Omental fat pad (tissue), 4 donors: ENCODE measurements around the gene CACNA2D3. TPM values are rescaled to one million over a fixed set of nuclear protein-coding genes. Genes with fewer than 3 reads are reported as not detected.

Experiments
- ATAC-seq: fragments of 150-250 bp; one replicate; pipeline ENCODE4 v1.9.1; 2016; ENCODE audit warnings: mild to moderate bottlenecking, moderate library complexity; ENCODE audit not compliant: low FRiP score
- DNase-seq: peaks from one replicate; pipeline ENCODE4 v3.0.0-alpha.2; 2019; ENCODE audit warnings: low spot score
- CTCF ChIP-seq, 3 donors: fragments of 450-650 bp; IDR thresholded peaks; one replicate each; pipeline ENCODE4 v1.5.1; 2016 to 2017; ENCODE audit warnings: antibody characterized with exemption in 3 of 3, mild to moderate bottlenecking in 3 of 3, moderate library complexity in 2 of 3
- total RNA-seq, 4 donors: library from RNA; depleted of rRNA; stranded (reverse); fragments of >200 nt; gene quantifications; one replicate each; pipeline ENCODE4 v1.1.0, GENCODE V29; 2016

Gene CACNA2D3
- total RNA-seq, 4 donors from 2014 or later = 2.6 to 6.1 (median 4.5) TPM

GRCh38 chr3:54120657-54121413 lies 1.5 kb upstream of the CACNA2D3 start:
- ATAC-seq (peak; percentile 60), DNase-seq (no peak)
- TF ChIP-seq CTCF (IDR thresholded peaks at IDR 0.05) = no peak

- no peak for DNase-seq
- no peak for TF ChIP-seq CTCF (IDR thresholded peaks at IDR 0.05)
- peak; percentile 40 for ATAC-seq
These were observed 683 bp upstream of the CACNA2D3 start for GRCh38 chr3:54121414-54122323.

- DNase-seq = no peak
- no peak for ATAC-seq
- no peak for TF ChIP-seq CTCF (IDR thresholded peaks at IDR 0.05)
These were observed 837 bp downstream of the CACNA2D3 start for GRCh38 chr3:54123003-54123775.

GRCh38 chr3:54123776-54124196 lies 1.4 kb downstream of the CACNA2D3 start:
- no peak for TF ChIP-seq CTCF (IDR thresholded peaks at IDR 0.05)
- ATAC-seq (no peak), DNase-seq (no peak)

GRCh38 chr3:54125300-54125699 lies 2.9 kb downstream of the CACNA2D3 start:
- DNase-seq (no peak), ATAC-seq (no peak)
- no peak for TF ChIP-seq CTCF (IDR thresholded peaks at IDR 0.05)

GRCh38 chr3:54126551-54126950 lies 4.2 kb downstream of the CACNA2D3 start:
- no peak for TF ChIP-seq CTCF (IDR thresholded peaks at IDR 0.05)
- no peak for ATAC-seq
- DNase-seq = no peak
